ENCODE measurements around the gene PROX1.
A peak's percentile ranks its signal among the peaks of the same experiment; 100 is the strongest.

Gene PROX1

DNA sequence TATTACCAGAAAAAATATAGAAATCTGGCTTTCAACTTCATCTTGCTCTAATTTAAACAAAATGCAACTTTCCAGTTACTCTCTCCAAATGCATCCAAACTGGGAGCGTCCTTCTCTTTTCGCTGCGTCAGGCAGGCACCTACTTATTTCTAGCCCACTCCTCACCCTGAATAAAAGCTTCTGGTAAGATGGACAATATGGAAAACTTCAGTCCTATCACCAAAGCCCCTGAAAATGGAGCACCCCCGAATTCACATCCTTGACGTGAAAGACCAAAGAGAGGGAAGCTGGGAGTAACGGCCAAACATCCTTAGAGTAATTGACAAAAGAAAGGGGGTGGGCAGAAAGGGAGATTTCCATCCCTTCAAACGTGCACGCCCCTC lies 5.5 kb upstream of the PROX1 start:
- no peak for DNase-seq

DNA sequence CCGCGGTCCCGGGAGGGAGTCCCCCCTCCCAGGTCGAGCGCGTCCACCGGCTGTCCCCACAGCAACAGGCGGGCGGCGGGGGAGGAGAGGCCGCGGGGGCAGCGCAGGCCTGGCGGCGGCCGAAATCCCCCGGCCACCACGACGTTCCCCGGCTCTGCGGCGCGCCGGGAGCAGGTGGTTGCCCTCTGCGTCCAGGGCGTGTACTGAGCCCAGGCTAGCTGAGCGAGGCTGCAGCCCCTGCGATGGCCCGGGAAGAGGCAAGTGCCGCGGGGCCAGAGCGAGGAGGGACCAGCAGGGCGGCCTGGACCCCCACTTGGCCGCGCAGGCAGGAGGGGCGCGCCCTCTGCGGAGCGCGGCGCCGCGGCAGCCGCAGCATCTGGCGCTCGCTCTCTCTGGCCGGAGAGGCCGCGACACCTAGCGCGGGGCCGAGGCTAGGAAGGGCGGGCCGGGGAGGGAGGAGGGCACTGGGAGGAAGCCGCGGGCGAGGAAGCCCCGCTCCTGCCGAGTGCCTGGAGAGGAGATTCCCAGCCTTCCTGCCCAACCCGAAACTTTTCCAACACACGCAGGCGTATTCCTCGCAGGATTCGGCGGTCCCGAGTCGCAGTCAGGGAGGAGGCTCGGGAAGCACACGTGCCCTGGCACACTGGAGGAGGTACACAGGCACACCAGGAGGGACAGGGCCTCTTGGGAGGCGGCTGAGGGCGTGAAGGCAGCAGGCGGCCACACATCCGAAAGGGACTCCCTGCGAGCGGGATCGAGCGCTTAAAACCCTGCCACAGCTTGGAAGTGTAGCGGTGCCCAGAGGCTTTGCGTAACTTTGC lies 4.9 kb upstream of the PROX1 start:
- no peak for DNase-seq

DNA sequence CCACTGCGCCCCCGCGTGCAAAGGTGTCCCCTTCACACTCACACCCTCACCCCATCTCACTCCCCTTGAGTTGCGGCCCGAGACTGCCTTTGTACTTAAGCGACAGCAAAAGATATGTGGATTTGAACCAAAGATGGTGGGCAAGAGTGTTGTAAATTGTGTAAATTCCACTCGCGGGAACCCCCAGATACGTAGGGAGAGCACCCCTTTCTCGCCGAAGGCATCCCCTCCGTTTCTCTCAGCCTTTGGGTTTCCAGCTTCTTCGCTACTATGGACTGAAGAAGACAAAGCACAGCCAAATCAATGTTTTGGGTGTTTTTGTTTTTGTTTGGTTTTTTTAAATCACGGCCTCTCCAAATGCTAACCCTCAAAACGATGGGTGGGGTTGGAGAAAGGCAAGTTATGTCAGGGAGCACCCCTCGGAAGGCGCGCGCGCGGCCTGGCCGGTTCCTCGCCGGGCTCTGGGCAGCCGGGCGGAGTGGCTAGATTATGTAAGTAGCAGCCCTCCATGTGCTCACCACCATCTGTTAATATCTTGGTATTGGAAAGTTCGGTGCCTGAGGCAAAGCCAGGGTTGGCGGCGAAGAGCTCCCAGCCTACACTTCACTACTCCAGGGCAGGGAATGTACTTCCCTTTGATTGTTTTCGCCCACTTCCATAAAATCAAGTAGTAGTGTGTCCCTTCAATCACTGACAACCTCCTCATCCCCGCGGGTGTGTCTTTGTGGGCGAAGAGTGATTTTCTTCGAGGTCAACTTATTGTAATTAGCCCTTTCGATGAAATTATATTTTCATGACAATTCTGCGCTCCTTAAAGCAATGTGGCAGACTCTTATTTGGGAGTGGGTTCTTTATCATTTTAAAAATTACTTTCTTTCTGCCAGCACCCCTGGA lies 4.0 kb upstream of the PROX1 start:
- no peak for DNase-seq

DNA sequence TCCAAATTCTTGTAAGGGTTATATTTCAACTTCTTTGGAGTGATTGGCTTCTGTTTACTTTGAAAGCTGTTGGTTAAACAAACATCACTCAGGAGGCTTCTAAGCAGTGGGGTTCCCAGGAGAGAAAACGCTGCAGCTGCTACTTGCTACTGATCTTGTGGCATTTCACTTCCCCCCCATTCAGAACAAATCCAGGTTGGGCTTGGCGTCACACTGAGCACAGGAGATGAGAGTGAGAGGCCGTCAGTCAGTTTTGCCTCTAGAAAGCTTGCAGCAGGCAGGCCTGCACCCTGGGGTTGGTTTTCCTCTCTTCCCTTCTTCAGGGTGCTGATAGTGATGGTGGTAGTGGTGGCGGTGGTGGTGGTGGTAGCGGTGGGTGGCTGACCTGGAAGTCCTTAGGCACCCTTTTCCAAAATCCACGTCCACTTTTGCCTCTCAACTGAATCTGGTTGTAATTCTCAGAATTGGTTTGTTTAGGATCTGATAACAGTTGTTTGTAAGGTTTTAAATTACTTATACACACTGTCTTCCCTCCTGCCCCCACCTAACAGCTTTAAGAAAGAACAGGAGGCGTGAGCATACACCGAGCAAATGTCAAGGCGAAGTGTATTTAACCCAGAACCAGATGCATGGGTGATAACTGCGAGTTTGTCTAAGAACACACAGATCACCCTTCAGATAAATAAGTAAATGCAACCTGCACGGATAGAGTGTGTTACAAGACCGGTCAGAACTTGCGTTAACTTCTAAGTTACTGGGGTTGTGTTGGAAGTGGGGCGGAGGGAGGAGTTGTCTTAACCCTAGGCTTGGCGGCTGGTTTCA lies 3.2 kb upstream of the PROX1 start:
- no peak for DNase-seq

DNA sequence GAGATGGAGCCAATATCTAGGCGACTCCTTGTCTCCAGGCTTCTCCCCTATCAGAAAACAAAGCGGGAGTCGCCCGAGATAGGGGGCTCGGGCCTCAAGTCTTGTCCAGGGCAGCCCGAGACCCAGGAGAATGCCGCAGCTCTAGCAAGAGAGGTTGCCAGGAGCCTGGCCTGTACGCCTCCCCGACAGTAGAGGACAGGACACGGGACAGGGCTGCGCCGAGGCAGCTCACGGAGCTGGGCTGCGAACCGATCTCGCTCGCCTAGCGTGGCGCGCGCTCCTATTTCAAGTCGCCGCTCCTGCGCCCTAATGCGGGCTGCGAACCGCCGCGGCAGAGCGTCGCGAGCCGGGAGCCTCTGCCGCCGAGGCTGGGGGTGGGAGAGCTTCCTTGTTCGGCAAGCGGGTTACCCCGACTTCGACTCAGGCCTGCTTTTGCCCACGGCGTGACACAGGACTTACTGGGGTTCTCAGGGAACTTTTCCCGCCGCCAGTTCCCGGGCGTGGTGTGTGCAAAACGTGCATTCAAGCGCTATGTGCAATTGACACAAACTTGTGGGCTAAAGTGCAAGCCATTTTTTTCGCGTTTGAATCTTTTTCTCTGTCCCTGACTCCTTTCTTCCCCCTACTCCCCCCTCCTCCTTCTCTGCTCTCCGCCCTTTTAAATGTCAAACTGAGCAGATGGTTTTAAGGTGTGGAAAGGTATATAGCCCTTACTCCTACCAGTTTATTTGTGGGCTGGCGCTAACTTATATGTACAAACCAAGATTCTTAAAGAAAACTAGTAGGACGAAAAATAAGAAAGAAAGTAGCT lies 2.4 kb upstream of the PROX1 start:
- DNase-seq: no peak

DNA sequence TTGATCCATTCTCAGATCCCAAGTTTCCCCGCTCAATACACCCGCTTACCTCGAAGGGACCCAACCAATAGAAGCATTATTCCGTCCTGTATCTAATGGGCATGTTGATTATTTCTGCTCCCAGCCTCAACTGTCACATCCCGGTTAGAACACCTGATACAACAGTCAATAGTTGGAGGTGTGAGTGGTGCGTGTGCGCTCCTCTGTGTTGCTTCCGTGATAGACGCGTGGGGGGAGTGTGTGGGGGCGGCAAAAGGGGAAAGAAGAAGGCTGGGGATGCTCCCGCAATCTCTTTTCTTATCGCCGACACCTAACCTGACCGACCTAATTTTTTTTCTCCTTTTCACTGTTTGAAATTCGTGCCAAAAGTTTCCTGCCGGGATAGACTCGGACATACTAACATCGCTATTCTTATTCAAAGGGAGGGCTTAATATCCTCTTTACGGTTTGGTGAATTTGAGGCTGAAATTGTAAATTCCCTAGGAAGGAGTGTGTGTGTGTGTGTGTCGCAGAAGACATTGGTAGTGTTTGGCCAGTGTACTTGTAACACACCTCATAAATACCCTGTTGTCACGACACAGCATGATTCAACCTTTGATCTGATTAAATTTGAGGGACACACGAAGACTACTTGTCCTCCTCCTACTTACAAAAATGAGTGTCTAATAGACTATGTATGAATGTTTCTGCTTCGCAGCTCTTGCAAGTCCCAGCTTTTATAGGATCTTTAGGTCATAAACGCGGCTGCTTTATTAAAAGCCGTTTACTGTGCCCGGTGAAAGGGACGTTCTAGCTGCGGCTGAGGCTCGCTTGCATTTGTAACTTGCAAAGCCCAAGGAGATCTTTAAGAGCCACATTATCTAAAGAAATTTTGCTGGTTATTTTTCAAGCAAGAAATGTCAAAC lies 1.5 kb upstream of the PROX1 start:
- no peak for DNase-seq

DNA sequence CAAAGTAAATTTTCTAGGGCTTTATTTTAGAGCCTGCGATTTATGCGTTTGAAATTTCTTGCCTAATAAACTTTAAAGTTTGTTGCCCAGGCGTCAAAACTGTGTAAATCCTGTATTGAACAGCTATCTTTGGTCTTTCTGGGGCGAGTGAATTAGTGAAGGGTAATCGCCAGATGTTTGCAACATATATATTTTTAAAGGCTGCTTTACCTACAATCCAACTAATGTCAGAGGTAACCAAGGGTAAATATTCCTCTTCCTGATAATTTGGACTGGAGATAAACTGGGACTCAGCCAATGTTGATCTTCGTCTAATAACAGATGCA lies 885 bp upstream of the PROX1 start:
- DNase-seq: no peak

DNA sequence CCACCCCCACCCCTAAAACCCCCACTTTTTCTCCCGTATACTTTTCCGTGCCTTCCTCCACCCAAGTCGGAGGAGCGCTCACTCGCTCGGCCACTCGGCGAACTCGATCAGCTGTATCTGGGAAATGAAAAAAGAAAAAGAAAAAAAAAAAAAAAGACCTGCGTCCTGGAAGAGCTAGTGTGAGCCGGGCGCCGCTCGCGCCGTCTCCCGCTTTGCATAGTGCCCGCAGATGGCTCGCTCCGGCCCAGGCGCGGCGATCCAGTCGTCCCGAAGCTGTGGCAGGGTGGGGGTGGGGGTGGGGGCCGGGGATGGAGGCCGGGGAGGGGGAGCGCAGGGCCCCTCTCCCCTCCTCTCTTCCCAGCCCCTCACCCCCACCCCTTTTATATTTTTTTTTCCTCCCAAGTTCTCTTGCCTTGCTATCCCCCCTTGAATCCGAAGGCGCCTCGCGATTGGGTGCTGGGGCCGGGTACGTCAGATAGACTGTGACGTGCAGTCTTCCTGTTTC lies 299 bp upstream of the PROX1 start:
- peak; percentile 95 for DNase-seq

DNA sequence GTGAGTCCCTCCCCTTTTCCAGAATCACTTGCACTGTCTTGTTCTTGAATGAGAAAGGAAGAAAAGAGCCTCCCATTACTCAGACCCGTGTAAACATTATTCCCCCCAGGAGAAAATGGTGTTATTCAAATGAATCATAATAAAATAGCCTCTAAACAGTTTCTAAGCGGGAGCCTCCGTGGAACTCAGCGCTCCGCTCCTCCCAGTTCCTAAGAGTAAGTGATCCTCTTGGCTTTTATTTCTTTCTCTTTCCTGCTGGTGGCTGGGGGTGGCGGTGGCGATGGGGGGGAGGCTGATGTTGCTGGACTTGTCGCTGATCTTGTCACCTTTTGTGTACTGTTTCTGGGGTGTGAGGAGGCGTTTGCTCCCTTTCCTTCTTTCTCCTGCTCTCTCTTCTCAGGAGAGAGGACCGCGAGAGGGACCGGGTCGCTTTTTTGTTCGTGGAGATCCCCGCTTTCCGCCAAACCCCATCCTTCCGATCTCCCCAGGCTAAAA lies 781 bp downstream of the PROX1 start:
- no peak for DNase-seq

DNA sequence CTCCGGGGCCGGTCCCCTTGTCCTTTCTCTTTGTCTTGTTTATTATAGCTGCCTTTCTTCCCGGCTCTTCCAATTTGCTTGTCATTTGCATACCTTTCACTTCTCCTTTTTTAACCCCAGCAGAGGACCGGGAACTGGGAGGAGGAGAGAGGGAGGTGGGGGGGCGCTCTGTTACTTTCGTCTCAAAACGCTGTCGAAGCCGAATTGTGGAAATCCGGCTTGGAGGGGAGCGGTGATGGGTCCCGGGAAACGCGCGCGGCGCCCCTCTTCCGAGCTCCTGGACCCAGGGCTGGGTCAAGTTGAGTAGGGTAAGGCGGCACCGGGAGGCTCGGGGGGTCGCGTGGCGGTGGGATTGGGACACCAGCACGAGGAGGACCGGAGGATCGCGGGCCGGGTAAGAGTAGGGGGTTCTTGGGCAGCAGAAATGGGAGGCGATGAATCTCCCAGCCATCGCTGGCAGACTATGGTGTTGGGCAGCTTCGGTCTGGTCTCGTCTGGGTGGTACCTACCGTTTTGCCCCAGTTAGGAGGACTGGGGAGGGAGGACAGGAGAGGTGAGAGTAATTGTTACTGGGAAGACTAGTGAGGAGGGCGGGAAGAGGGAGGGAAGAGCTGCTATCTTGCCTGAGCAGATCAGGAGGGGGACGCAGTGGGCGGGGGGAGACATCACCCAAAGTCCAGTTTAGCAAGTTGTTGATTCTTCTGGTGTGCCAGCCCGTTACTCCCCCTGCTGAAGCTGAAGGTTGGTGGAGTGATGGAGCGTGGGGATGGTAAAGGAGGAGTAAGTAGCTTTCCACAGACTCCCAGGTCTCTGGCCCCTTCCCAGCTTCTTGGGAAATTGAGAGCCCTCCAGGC lies 1.5 kb downstream of the PROX1 start:
- no peak for DNase-seq

DNA sequence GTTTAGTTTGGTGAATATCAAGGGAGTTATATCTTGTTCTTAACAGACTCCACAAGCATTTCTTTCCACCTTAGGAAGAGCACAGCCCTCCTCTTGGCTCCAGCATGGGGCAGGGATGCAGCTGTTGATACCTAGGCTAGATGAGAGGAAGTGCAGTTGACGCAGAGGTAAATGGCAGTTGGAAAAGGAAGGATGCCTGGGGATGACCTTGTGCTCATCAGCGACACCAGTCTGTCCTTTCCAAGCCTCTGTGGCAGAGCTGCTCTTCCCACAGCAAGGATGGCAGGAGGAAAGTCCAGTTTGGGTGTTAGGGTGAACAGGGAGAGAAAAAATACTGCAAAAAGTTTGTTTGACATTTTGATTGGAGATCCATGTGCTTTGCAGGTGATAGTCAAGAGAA lies 6.2 kb downstream of the PROX1 start:
- no peak for DNase-seq

DNA sequence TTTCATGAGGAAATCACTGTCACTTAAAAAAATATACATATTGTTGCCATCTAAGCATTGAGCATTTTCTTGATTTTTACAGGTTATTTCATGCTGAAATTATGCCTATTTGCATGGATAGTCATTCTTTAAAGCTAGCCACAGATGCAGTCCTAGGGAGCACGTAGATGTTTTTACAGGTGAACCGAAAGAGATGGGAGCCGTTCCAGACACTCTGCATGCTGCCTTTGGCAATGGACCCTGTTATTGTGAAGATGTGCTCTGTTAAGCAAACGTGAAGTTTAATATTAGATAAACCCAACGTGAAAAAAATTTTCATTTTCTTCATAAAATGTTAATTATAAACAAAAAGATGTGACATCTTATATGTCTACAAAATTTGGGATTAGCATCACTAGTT lies 7.1 kb downstream of the PROX1 start:
- DNase-seq: no peak

DNA sequence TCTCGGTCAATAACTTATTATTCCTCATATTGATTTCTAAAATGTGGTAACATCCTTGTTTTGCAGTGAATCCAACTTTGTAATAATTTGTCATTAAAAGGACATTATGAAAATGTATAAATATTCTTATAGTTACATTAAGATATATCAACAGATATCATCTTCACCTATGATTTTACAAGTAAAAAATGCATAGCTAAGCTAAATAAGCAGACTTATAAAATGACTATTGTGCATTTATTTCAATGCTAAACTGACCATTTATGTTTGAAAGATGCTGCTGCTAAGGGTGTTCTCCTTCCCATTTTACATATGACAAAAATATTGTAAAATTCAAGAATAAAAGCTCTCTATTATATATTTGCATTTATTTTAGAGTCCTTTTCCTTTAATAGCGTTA lies 7.8 kb downstream of the PROX1 start:
- no peak for DNase-seq

DNA sequence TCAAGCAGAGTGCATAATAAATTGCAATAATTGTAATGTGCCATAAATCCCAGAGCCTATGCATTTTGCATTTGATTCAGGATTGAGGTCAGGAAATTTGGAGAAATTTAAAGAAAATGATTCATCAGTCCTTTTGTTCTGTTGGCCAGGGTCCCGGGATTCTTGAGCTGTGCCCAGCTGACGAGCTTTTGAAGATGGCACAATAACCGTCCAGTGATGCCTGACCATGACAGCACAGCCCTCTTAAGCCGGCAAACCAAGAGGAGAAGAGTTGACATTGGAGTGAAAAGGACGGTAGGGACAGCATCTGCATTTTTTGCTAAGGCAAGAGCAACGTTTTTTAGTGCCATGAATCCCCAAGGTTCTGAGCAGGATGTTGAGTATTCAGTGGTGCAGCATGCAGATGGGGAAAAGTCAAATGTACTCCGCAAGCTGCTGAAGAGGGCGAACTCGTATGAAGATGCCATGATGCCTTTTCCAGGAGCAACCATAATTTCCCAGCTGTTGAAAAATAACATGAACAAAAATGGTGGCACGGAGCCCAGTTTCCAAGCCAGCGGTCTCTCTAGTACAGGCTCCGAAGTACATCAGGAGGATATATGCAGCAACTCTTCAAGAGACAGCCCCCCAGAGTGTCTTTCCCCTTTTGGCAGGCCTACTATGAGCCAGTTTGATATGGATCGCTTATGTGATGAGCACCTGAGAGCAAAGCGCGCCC lies 8.7 kb downstream of the PROX1 start:
- DNase-seq: peak; percentile 75

DNA sequence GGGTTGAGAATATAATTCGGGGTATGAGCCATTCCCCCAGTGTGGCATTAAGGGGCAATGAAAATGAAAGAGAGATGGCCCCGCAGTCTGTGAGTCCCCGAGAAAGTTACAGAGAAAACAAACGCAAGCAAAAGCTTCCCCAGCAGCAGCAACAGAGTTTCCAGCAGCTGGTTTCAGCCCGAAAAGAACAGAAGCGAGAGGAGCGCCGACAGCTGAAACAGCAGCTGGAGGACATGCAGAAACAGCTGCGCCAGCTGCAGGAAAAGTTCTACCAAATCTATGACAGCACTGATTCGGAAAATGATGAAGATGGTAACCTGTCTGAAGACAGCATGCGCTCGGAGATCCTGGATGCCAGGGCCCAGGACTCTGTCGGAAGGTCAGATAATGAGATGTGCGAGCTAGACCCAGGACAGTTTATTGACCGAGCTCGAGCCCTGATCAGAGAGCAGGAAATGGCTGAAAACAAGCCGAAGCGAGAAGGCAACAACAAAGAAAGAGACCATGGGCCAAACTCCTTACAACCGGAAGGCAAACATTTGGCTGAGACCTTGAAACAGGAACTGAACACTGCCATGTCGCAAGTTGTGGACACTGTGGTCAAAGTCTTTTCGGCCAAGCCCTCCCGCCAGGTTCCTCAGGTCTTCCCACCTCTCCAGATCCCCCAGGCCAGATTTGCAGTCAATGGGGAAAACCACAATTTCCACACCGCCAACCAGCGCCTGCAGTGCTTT lies 9.4 kb downstream of the PROX1 start:
- DNase-seq: peak; percentile 70

DNA sequence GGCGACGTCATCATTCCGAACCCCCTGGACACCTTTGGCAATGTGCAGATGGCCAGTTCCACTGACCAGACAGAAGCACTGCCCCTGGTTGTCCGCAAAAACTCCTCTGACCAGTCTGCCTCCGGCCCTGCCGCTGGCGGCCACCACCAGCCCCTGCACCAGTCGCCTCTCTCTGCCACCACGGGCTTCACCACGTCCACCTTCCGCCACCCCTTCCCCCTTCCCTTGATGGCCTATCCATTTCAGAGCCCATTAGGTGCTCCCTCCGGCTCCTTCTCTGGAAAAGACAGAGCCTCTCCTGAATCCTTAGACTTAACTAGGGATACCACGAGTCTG lies 10.0 kb downstream of the PROX1 start:
- DNase-seq: no peak

DNA sequence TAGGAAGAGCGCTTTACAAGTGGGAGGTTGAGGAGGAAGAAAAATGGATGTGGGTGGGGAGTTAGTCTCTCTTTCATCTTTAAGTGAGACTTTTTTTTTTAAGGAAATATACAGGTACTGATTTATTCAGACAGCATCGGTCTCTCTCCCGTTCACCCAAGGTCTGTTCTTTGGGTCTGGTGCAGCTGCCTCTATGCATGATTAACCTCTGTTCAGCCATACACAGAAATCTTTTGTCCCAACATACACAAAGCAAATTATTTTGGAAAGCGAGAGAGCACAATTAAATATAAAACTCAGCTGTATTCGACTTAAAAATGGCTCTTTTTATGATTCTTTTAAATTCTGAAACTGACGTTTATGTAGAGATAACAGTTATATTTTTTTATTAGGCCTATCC lies 11.0 kb downstream of the PROX1 start:
- DNase-seq: no peak

DNA sequence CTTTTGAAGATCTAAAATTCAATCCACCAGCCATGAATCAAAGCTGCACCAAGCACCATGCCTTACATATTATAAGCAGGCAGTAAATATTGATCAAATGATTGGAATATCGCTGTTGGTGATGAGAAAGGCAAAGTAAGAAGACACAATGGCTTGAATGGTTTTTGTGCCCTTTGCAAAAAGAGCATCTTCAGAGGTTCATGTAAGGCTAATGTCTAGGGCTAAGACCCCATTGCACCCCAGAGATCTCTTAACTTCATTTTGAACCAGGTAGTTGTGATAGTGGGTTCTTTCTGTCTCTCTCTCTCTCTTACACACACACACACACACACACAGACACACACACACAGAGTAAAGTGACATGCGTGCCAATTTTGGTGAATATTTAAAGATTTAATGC lies 12.0 kb downstream of the PROX1 start:
- no peak for DNase-seq

DNA sequence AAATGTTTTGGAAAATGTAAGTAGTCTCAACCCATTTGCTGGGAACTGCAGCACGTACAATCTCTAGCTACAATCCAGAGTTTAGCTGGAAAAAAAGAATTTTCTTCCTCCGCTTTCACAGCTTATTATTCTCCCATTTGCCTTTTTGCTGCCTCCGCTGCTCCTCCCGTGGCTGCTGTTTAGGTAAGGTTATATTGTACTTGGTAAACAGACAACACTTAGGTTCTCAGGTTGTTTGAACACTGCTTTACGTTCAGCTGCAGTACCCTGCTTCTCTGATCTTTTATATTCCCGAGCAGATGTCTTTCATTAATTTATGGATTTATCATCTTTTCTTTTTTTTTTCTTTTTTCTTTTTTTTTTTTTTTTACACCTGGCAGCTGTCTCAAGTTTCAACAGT lies 14.3 kb downstream of the PROX1 start:
- no peak for DNase-seq
